ENCODE data around the gene MSMB. TPM values are rescaled to one million over a fixed set of nuclear protein-coding genes. Genes with fewer than 3 reads are reported as not detected.

Gene MSMB
- total and polyA plus RNA-seq, 2 of the 4 experiments (the other 2 are of a cell fraction): not detected

DNA sequence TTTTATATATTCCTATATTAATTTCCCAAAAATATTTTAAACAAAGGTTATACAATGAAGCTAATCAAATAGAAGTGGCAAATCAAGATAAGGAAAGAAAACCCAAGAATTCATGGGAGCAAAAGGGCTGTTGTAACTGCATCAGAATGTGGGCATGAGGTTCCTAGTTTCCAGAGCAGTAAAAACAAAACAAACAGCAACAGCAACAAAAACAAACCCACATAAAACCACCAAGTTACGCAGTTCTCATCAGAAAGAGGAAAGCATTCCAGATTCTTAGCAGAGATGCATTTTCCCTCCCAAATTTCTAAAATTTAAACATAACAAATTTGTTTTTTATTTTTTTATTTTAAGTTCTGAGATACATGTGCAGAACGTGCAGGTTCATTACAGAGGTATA lies 34.8 kb upstream of the MSMB start:
- no peak overlapping the region for H3K27ac ChIP-seq (ENCODE audit: insufficient read depth, low read length)
- POLR2A ChIA-PET (ENCODE audit: unreplicated experiment): no interaction called here
- in situ Hi-C loops (cut with MboI; ENCODE audit: low sequenced_read_pairs): no loop called here

More for the DNA sequence above, 34.8 kb upstream of the MSMB start:
- no peak overlapping the region for H3K56ac ChIP-seq (ENCODE audit: extremely low read depth, insufficient read depth, low read length)
- H2AK9ac ChIP-seq (replicated peaks; ENCODE audit: low read depth, low read length, poor library complexity): no peak overlapping the region
- no peak overlapping the region for H4K91ac ChIP-seq (ENCODE audit: insufficient read depth, low read depth, low read length)
- no peak overlapping the region for H3K14ac ChIP-seq (replicated peaks; ENCODE audit: low read depth, low read length)
- no TSS peak for BruUV-seq (replicated peaks)
- no peak overlapping the region for H3K4ac ChIP-seq (ENCODE audit: low read depth, low read length)
- no peak overlapping the region for H2BK20ac ChIP-seq (ENCODE audit: low read depth, low read length)
- H4K5ac ChIP-seq (ENCODE audit: low read depth, low read length): no peak overlapping the region
- no peaks in the 10 kb centered on the region for H3K36me3 ChIP-seq (ENCODE audit: control insufficient read depth, insufficient read depth, low read length)
- DNase-seq: no peak
- H4K8ac ChIP-seq (ENCODE audit: low read depth in 2 of 2, low read length in 2 of 2): no peak overlapping the region
- TF ChIP-seq RAD21 (IDR thresholded peaks at IDR 0.05; ENCODE audit: low read length) (no peak), RFX5 (IDR thresholded peaks at IDR 0.05; ENCODE audit: low read depth, low read length) (no peak), CHD1 (IDR thresholded peaks at IDR 0.05; ENCODE audit: low read depth, low read length) (no peak), FOS (IDR thresholded peaks at IDR 0.05; ENCODE audit: low read depth, low read length) (no peak), SMC3 (IDR thresholded peaks at IDR 0.05; ENCODE audit: low read depth, low read length) (no peak), POLR2A (IDR thresholded peaks at IDR 0.05; ENCODE audit: low read depth, low read length) (no peak)
- peaks cover 7% of the 10 kb centered on the region for H3K4me1 ChIP-seq (ENCODE audit: control insufficient read depth, insufficient read depth, low read length)
- H3K27me3 ChIP-seq (ENCODE audit: control insufficient read depth, insufficient read depth, low read length): peaks cover 4% of the 10 kb centered on the region
- no peaks in the 10 kb centered on the region for H3K9me1 ChIP-seq (ENCODE audit: insufficient read depth, low read length)
- 60% methylated on average over 1 of the region's 2 CpGs; no CpG with 5 or more reads in 1 of the 2 experiments for WGBS, 2 experiments (ENCODE audit: extremely low coverage in 2 of 2, insufficient read length in 1 of 2)
- CTCF ChIA-PET: no interaction called here
- no peak overlapping the region for H2BK15ac ChIP-seq (ENCODE audit: low read depth, low read length)
- H4K20me1 ChIP-seq (ENCODE audit: insufficient read depth, low read length): no peaks in the 10 kb centered on the region
- no peaks in the 10 kb centered on the region for H3K79me1 ChIP-seq (ENCODE audit: low read depth in 1 of 2, low read length in 2 of 2)
- H2AK5ac ChIP-seq (ENCODE audit: low read depth, low read length): no peak overlapping the region
- H3K4me3 ChIP-seq (ENCODE audit: insufficient read depth, low read depth, low read length): no peak overlapping the region
- no peak overlapping the region for H3K4me2 ChIP-seq (ENCODE audit: low read depth, low read length)
- no peak overlapping the region for H2BK5ac ChIP-seq (ENCODE audit: low read depth, low read length, poor library complexity, severe bottlenecking)
- dilution Hi-C loops (cut with HindIII; ENCODE audit: low sequenced_read_pairs, unreplicated experiment): no loop called here
- intact Hi-C loops (cut with micrococcal nuclease): loop anchor here (5.0 kb wide), 1 partner anchor 96 kb away; no protein-coding TSS in a partner anchor
- H3K23ac ChIP-seq (ENCODE audit: low read depth, low read length): no peak overlapping the region
- H2BK120ac ChIP-seq (ENCODE audit: low read depth, low read length): no peak overlapping the region
- no peak overlapping the region for H3K18ac ChIP-seq (ENCODE audit: low read depth, low read length)
- ATAC-seq (ENCODE audit: low read depth): no peak
- H3K9me3 ChIP-seq (ENCODE audit: control insufficient read depth, insufficient read depth, low read length): no peaks in the 10 kb centered on the region
- no peak overlapping the region for H3K9ac ChIP-seq (ENCODE audit: low read depth, low read length)
- no peak overlapping the region for H2AFZ ChIP-seq (replicated peaks; ENCODE audit: low read length, poor library complexity)
